Neural progenitor cell (in vitro differentiated cells): ENCODE measurements around the gene LRFN4. TPM values are rescaled to one million over a fixed set of nuclear protein-coding genes. Genes with fewer than 3 reads are reported as not detected.

ENCODE experiments used
- DNase-seq: peaks from one replicate; pipeline ENCODE4 v3.0.0-alpha.2; 2016; ENCODE audit warnings: low spot score
- H2AFZ ChIP-seq: fragments of 200-600 bp; sonication (generic); replicated peaks from 2 replicates; pipeline ENCODE4 v1.6.1; 2016; ENCODE audit warnings: antibody characterized with exemption
- H3F3A ChIP-seq: fragments of 200-600 bp; sonication (generic); 2 replicates; pipeline ENCODE4 v1.6.1; 2016; ENCODE audit warnings: antibody characterized with exemption, low read depth
- H3K27ac ChIP-seq: fragments of 200-600 bp; sonication (generic); 2 replicates; pipeline ENCODE4 v1.5.1; 2016; ENCODE audit warnings: mild to moderate bottlenecking
- H3K27me3 ChIP-seq: fragments of 200-600 bp; sonication (generic); 2 replicates; pipeline ENCODE4 v1.6.1; 2016; ENCODE audit warnings: mild to moderate bottlenecking, moderate library complexity
- H3K36me3 ChIP-seq: fragments of 200-600 bp; sonication (generic); 2 replicates; pipeline ENCODE4 v1.5.1; 2016
- H3K4me1 ChIP-seq: fragments of 200-600 bp; sonication (generic); 2 replicates; pipeline ENCODE4 v1.6.1; 2016; ENCODE audit warnings: mixed run types
- H3K4me2 ChIP-seq: fragments of 200-600 bp; sonication (generic); 2 replicates; pipeline ENCODE4 v1.6.1; 2016
- H3K4me3 ChIP-seq: fragments of 200-600 bp; sonication (generic); 2 replicates; pipeline ENCODE4 v1.5.1; 2016
- H3K79me2 ChIP-seq: fragments of 200-600 bp; sonication (generic); 2 replicates; pipeline ENCODE4 v1.6.1; 2016; ENCODE audit warnings: low read depth
- H3K9ac ChIP-seq: fragments of 200-600 bp; sonication (generic); 2 replicates; pipeline ENCODE4 v1.6.1; 2016
- H3K9me3 ChIP-seq: fragments of 200-600 bp; sonication (generic); 2 replicates; pipeline ENCODE4 v1.5.1; 2016; ENCODE audit warnings: low read depth
- H4K20me1 ChIP-seq: fragments of 200-600 bp; sonication (generic); 2 replicates; pipeline ENCODE4 v1.6.1; 2016; ENCODE audit warnings: low read depth
- H3K27ac Mint-ChIP-seq: 3 replicates; pipeline ENCODE4 v1.8.0; 2021; ENCODE audit warnings: mixed read lengths
- H3K27me3 Mint-ChIP-seq: 2 replicates; pipeline ENCODE4 v1.8.0; 2022; ENCODE audit warnings: low read depth, mild to moderate bottlenecking, inconsistent platforms, moderate library complexity, mixed read lengths; ENCODE audit not compliant: insufficient read depth
- H3K36me3 Mint-ChIP-seq: 3 replicates; pipeline ENCODE4 v1.8.0; 2021; ENCODE audit warnings: mixed read lengths
- H3K4me1 Mint-ChIP-seq: 3 replicates; pipeline ENCODE4 v1.8.0; 2021; ENCODE audit warnings: mixed read lengths
- H3K4me3 Mint-ChIP-seq: 3 replicates; pipeline ENCODE4 v1.8.0; 2021; ENCODE audit warnings: mild to moderate bottlenecking, moderate library complexity, mixed read lengths
- H3K9me3 Mint-ChIP-seq: 3 replicates; pipeline ENCODE4 v1.8.0; 2020; ENCODE audit warnings: mixed read lengths
- EZH2 ChIP-seq: fragments of 200-600 bp; sonication (generic); IDR thresholded peaks from 2 replicates; pipeline ENCODE4 v1.6.1; 2017; ENCODE audit warnings: antibody characterized with exemption, mild to moderate bottlenecking, moderate library complexity
- EZH2phosphoT487 ChIP-seq: fragments of 200-600 bp; sonication (generic); IDR thresholded peaks from 2 replicates; pipeline ENCODE4 v1.6.1; 2017; ENCODE audit warnings: antibody characterized with exemption
- total RNA-seq: library from RNA; depleted of rRNA; stranded (reverse); fragments of >200 nt; gene quantifications from 2 replicates; pipeline ENCODE4 v1.2.3, GENCODE V29; 2015; ENCODE audit warnings: low replicate concordance
- TF ChIP-seq, protein P1 (sequence below): fragments of 200-600 bp; sonication (generic); IDR thresholded peaks from 2 replicates; pipeline ENCODE4 v1.5.1; 2017; ENCODE audit warnings: antibody characterized with exemption, mild to moderate bottlenecking

The LRFN4 gene
- total RNA-seq, 1 donor from 2014 or later, result 6.7 TPM

DNA sequence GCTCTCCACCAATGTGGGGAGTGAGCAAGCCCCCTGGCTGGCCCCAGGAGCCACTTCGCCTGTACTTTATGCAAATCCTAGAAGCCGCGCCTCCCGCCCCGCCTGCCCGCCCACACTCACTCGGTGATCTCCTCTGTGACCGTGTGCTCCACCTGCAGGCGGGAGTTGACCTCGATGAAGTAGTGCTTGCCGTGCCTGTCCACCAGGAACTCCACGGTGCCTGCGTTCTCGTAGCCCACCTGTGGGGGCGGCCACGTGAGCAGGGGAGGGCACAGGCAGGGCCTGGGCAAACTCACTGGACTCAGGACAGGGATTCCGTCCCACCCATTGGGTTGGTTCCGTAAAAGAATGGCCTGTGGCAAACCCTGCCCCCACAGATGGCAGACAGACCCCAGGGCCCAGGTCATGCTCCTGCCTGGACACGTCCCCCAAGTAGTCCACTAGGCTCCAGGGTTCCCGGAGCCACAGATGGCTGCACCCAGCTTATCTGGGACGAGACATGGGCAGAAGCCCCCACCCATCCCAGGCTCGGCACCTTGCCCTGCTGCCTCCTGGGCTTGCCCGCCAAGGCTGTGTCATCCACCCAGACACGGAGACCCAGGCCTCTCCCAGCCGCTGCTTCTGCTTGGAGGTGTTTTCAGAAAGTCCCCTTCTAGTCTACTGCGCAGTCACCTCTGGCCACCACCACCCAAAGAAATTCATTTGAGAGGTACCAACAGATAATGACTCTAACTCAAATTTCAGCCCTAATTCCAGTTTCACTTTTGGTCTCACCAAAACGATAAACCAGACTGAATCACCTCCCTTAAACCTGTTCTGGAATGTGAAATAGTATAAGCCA is 12.1 kb downstream of the LRFN4 start:
- H3K27ac Mint-ChIP-seq, result no peak overlapping the region
- no peak overlapping the region for H3K4me3 Mint-ChIP-seq
- H3K9ac ChIP-seq, result no peak overlapping the region
- H3K9me3 ChIP-seq, result no peaks in the 10 kb centered on the region
- peaks cover 7% of the 10 kb centered on the region for H3K4me1 Mint-ChIP-seq
- H3K27me3 Mint-ChIP-seq, result peaks cover 6% of the 10 kb centered on the region
- no peaks in the 10 kb centered on the region for H3K9me3 Mint-ChIP-seq
- no peaks in the 10 kb centered on the region for H3K79me2 ChIP-seq
- H3K4me3 ChIP-seq, result no peak overlapping the region
- H3K36me3 Mint-ChIP-seq, result peaks cover 2% of the 10 kb centered on the region
- H3K27ac ChIP-seq, result no peak overlapping the region
- H3K4me2 ChIP-seq, result no peak overlapping the region
- TF ChIP-seq EZH2phosphoT487, result no peak
- TF ChIP-seq, protein P1, sequence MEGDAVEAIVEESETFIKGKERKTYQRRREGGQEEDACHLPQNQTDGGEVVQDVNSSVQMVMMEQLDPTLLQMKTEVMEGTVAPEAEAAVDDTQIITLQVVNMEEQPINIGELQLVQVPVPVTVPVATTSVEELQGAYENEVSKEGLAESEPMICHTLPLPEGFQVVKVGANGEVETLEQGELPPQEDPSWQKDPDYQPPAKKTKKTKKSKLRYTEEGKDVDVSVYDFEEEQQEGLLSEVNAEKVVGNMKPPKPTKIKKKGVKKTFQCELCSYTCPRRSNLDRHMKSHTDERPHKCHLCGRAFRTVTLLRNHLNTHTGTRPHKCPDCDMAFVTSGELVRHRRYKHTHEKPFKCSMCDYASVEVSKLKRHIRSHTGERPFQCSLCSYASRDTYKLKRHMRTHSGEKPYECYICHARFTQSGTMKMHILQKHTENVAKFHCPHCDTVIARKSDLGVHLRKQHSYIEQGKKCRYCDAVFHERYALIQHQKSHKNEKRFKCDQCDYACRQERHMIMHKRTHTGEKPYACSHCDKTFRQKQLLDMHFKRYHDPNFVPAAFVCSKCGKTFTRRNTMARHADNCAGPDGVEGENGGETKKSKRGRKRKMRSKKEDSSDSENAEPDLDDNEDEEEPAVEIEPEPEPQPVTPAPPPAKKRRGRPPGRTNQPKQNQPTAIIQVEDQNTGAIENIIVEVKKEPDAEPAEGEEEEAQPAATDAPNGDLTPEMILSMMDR, result peak; percentile 67
- H3F3A ChIP-seq, result no peaks in the 10 kb centered on the region
- no peaks in the 10 kb centered on the region for H4K20me1 ChIP-seq
- no peaks in the 10 kb centered on the region for H3K27me3 ChIP-seq
- peak; percentile 86 for DNase-seq
- H2AFZ ChIP-seq, result no peak overlapping the region
- peaks cover 5% of the 10 kb centered on the region for H3K4me1 ChIP-seq
- H3K36me3 ChIP-seq, result no peaks in the 10 kb centered on the region

GRCh38 chr11:66869567-66869870 is 12.7 kb downstream of the LRFN4 start:
- TF ChIP-seq, protein P1, result no peak
- TF ChIP-seq EZH2, result no peak
- no peak for TF ChIP-seq EZH2phosphoT487
- Mint-ChIP-seq H3K27me3 (peaks cover 6% of the 10 kb centered on the region), H3K9me3 (no peaks in the 10 kb centered on the region), H3K4me1 (peaks cover 7% of the 10 kb centered on the region), H3K36me3 (peaks cover 2% of the 10 kb centered on the region), H3K4me3 (no peak overlapping the region), H3K27ac (no peak overlapping the region)
- no peaks in the 10 kb centered on the region for H3K27me3 ChIP-seq
- H3K27ac ChIP-seq, result no peak overlapping the region
- peaks cover 5% of the 10 kb centered on the region for H3K4me1 ChIP-seq
- H3K9me3 ChIP-seq, result no peaks in the 10 kb centered on the region
- H3K4me2 ChIP-seq, result no peak overlapping the region
- H3K4me3 ChIP-seq, result no peak overlapping the region
- H2AFZ ChIP-seq, result no peak overlapping the region
- H3F3A ChIP-seq, result no peaks in the 10 kb centered on the region
- H3K36me3 ChIP-seq, result no peaks in the 10 kb centered on the region
- H3K9ac ChIP-seq, result no peak overlapping the region
- no peaks in the 10 kb centered on the region for H4K20me1 ChIP-seq
- no peak for DNase-seq
- no peaks in the 10 kb centered on the region for H3K79me2 ChIP-seq

GRCh38 chr11:66870131-66870530 is 13.3 kb downstream of the LRFN4 start:
- H3K9me3 Mint-ChIP-seq, result no peaks in the 10 kb centered on the region
- H3K27ac Mint-ChIP-seq, result no peak overlapping the region
- Histone ChIP-seq H3K36me3 (no peaks in the 10 kb centered on the region), H3F3A (no peaks in the 10 kb centered on the region), H2AFZ (no peak overlapping the region), H3K4me2 (no peak overlapping the region), H3K79me2 (no peaks in the 10 kb centered on the region), H3K27me3 (no peaks in the 10 kb centered on the region), H4K20me1 (no peaks in the 10 kb centered on the region), H3K4me1 (peaks cover 5% of the 10 kb centered on the region), H3K9ac (no peak overlapping the region), H3K27ac (no peak overlapping the region), H3K4me3 (no peak overlapping the region), H3K9me3 (no peaks in the 10 kb centered on the region)
- peaks cover 6% of the 10 kb centered on the region for H3K27me3 Mint-ChIP-seq
- no peak overlapping the region for H3K4me3 Mint-ChIP-seq
- H3K36me3 Mint-ChIP-seq, result peaks cover 2% of the 10 kb centered on the region
- DNase-seq, result no peak
- TF ChIP-seq EZH2phosphoT487 (no peak), EZH2 (no peak)
- TF ChIP-seq, protein P1, result no peak
- H3K4me1 Mint-ChIP-seq, result peaks cover 13% of the 10 kb centered on the region
